ENCODE measurements around the gene CACNA1B.

DNA sequence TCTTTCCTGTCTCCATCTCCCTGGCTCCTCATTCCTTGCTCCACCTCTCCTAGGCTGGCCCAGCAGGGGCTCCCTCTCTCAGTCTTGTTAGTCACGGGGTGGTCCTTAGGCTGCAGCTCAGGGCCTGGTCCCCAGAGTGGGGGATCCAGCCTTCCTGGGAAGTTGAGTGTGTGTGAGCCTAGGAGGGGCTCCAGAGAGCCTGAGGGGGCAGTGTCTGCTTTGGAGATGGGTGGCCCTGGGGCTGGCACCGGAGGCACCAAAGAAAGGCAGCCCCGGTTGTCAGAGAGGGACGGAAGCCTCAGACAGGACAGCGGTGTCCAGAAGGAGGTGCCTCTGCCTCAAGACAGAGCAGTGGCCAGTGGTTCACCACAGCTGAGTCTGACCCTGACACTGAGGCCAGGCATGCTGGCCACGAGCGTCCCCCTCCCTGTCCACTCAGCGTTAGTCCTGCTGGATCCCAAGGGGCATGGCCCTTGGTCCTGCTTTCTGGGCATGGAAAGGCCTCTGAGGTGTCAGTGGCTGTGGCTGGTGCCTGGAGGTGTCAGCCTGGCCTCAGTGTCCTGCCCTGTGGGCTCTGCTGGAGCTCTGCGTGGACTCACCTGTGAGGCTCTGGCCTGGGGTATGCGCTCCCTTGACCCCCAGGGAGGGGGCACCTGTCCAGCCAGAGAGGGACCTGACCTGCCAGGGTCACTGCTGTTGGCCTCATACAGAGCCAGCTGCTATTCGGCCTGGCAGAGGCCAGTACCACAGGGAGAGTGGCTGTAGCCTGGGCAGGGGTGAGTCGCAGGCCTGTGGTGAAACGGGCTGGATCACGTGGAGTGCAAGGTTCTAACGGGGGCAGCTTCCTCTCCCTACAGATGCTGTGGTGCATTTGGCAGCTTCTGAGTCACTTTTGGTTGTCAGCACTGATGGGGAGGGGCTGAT is 130.6 kb downstream of the CACNA1B start:
- no peak for TF ChIP-seq CTCF (IDR thresholded peaks at IDR 0.05)
- no peak for TF ChIP-seq EZH2 (IDR thresholded peaks at IDR 0.05; ENCODE audit: borderline replicate concordance, insufficient read depth, low read depth, low read length, poor library complexity, severe bottlenecking)
